H1 (cell line): ENCODE results near the gene SLC27A2. TPM values are rescaled to one million over a fixed set of nuclear protein-coding genes. Genes with fewer than 3 reads are reported as not detected.

Experiments used
- CBX5 ChIP-seq: fragments of 300-800, 300-1000 bp; sonication (generic); IDR thresholded peaks from 2 replicates; pipeline ENCODE4 v1.7.1; 2016; ENCODE audit warnings: antibody characterized with exemption, low read length, low read depth
- CHD2 ChIP-seq: IDR thresholded peaks from 2 replicates; pipeline ENCODE4 v1.6.1; 2012; ENCODE audit warnings: low read length, improper control_type of control experiment
- FOSL1 ChIP-seq: IDR thresholded peaks from 2 replicates; pipeline ENCODE4 v1.6.1; 2011; ENCODE audit warnings: mild to moderate bottlenecking, low read depth, low read length, moderate library complexity; ENCODE audit not compliant: insufficient read depth
- RAD21 ChIP-seq, 2 experiments: IDR thresholded peaks in 1 of 2; conservative IDR thresholded peaks in 1 of 2; 2 replicates each; pipeline ENCODE4 v1.6.1; 2011; ENCODE audit warnings: low read depth in 2 of 2, low read length in 2 of 2, improper control_type of control experiment in 1 of 2, inconsistent platforms in 1 of 2, mild to moderate bottlenecking in 1 of 2, moderate library complexity in 1 of 2
- ZNF274 ChIP-seq: IDR thresholded peaks from 2 replicates; pipeline ENCODE4 v1.7.0; 2012; ENCODE audit warnings: low read length, borderline replicate concordance; ENCODE audit errors: extremely low read depth
- polyA plus RNA-seq, 7 experiments: library from polyadenylated mRNA; depleted of rRNA in 3 of 7; stranded (reverse) in 5 of 7; unstranded in 2 of 7; fragments of >200 nt in 5 of 7; fragments of 200-250 nt in 2 of 7; gene quantifications; 1 replicate in 5 of 7; 2 replicates in 1 of 7; 4 replicates in 1 of 7; pipeline versions ENCODE4 v1.2.1 to v1.2.3, GENCODE V29; 2011 to 2013; ENCODE audit warnings: missing spikeins in 2 of 7, mixed read lengths in 2 of 7
- total RNA-seq: library from RNA; stranded (reverse); fragmentation: NEBNext Ultra II Directional; extraction: Animal tissue kit (Norgen Biotek cat#: 25700); gene quantifications from 2 replicates; pipeline ENCODE4 v1.2.1, GENCODE V29; 2021
- TF ChIP-seq, protein P1 (sequence below): IDR thresholded peaks from 2 replicates; pipeline ENCODE4 v1.6.1; 2011; ENCODE audit warnings: low read length, improper control_type of control experiment

The SLC27A2 gene
- total and polyA plus RNA-seq, 2 of the 8 experiments (the other 6 are each of a cell fraction or from before 2014, with no cell fraction given) = 5.6 to 5.8 TPM

GRCh38 chr15:50144341-50145120 is 37.5 kb upstream of the SLC27A2 start (continued):
- TF ChIP-seq, protein P1, sequence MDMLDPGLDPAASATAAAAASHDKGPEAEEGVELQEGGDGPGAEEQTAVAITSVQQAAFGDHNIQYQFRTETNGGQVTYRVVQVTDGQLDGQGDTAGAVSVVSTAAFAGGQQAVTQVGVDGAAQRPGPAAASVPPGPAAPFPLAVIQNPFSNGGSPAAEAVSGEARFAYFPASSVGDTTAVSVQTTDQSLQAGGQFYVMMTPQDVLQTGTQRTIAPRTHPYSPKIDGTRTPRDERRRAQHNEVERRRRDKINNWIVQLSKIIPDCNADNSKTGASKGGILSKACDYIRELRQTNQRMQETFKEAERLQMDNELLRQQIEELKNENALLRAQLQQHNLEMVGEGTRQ = no peak
- TF ChIP-seq RAD21 (IDR thresholded peaks at IDR 0.05 in 1 of 2, conservative IDR thresholded peaks at IDR 0.05 in 1 of 2; ENCODE audit: low read depth in 2 of 2, low read length in 2 of 2) (no peak), CBX5 (no peak), FOSL1 (no peak), CHD2 (no peak), ZNF274 (no peak)
